Measurements from ENCODE around the gene NT5DC2.

GRCh38 chr3:52506266-52506966 lies 27.2 kb downstream of the NT5DC2 start:
- TF ChIP-seq EP300 (IDR thresholded peaks at IDR 0.05; ENCODE audit: borderline replicate concordance), result no peak
- TF ChIP-seq ZBTB7A (IDR thresholded peaks at IDR 0.05; ENCODE audit: low read depth), result no peak
- TF ChIP-seq TCF12 (IDR thresholded peaks at IDR 0.05; ENCODE audit: low read depth), result no peak
- TF ChIP-seq REST (IDR thresholded peaks at IDR 0.05; ENCODE audit: low read depth), result no peak
- TF ChIP-seq NFIC (IDR thresholded peaks at IDR 0.05), result no peak
- no peak for TF ChIP-seq RAD21 (IDR thresholded peaks at IDR 0.05; ENCODE audit: low read depth)
- no peak for TF ChIP-seq TAF1 (IDR thresholded peaks at IDR 0.05; ENCODE audit: low read depth)

Data from Ishikawa (cell line).